IPS-18a (cell line): ENCODE results near the gene STAU1.
"Not testable (repeated sequence)": the region's sequence is repeated elsewhere in the genome, so short reads cannot be mapped to it uniquely, and the experiment has no call there.

Experiments
- H3K27ac ChIP-seq: one replicate; pipeline ENCODE4 v1.5.1; 2013; ENCODE audit warnings: low read length
- H3K27me3 ChIP-seq: one replicate; pipeline ENCODE4 v1.6.1; 2013; ENCODE audit warnings: mild to moderate bottlenecking, low read length; ENCODE audit not compliant: control insufficient read depth, insufficient read depth
- H3K36me3 ChIP-seq: one replicate; pipeline ENCODE4 v1.6.1; 2013; ENCODE audit warnings: low read depth, low read length; ENCODE audit not compliant: control insufficient read depth
- H3K4me1 ChIP-seq: one replicate; pipeline ENCODE4 v1.6.1; 2013; ENCODE audit warnings: low read depth, low read length; ENCODE audit not compliant: control insufficient read depth
- H3K4me3 ChIP-seq: one replicate; pipeline ENCODE4 v1.5.1; 2013; ENCODE audit warnings: low read length
- H3K9ac ChIP-seq: one replicate; pipeline ENCODE4 v1.6.1; 2013; ENCODE audit warnings: mild to moderate bottlenecking, low read length, moderate library complexity
- H3K9me3 ChIP-seq: one replicate; pipeline ENCODE4 v1.6.1; 2013; ENCODE audit warnings: low read depth, low read length; ENCODE audit not compliant: control insufficient read depth

STAU1 gene

GRCh38 chr20:49106328-49106727 lies 81.8 kb downstream of the STAU1 start:
- H3K9me3 ChIP-seq: no peaks in the 10 kb centered on the region
- H3K27ac ChIP-seq: no peak overlapping the region
- no peak overlapping the region for H3K4me3 ChIP-seq
- H3K4me1 ChIP-seq: no peaks in the 10 kb centered on the region
- peaks cover 28% of the 10 kb centered on the region for H3K36me3 ChIP-seq
- H3K9ac ChIP-seq: no peak overlapping the region
- no peaks in the 10 kb centered on the region for H3K27me3 ChIP-seq

GRCh38 chr20:49104979-49105547 lies 83.1 kb downstream of the STAU1 start:
- not testable (repeated sequence) for H3K9ac ChIP-seq, H3K4me1 ChIP-seq, H3K27me3 ChIP-seq, H3K9me3 ChIP-seq, H3K4me3 ChIP-seq, H3K27ac ChIP-seq
- H3K36me3 ChIP-seq: peaks cover 38% of the 10 kb centered on the region

GRCh38 chr20:49104365-49104648 lies 83.8 kb downstream of the STAU1 start:
- Histone ChIP-seq H3K4me3 (no peak overlapping the region), H3K9ac (no peak overlapping the region), H3K27ac (no peak overlapping the region), H3K9me3 (no peaks in the 10 kb centered on the region), H3K36me3 (peaks cover 42% of the 10 kb centered on the region), H3K27me3 (no peaks in the 10 kb centered on the region), H3K4me1 (no peaks in the 10 kb centered on the region)

GRCh38 chr20:49103647-49104364 lies 84.3 kb downstream of the STAU1 start:
- Histone ChIP-seq H3K36me3 (peaks cover 44% of the 10 kb centered on the region), H3K4me1 (no peaks in the 10 kb centered on the region), H3K27ac (no peak overlapping the region), H3K9me3 (no peaks in the 10 kb centered on the region), H3K27me3 (no peaks in the 10 kb centered on the region), H3K9ac (no peak overlapping the region), H3K4me3 (no peak overlapping the region)

GRCh38 chr20:49103019-49103418 lies 85.1 kb downstream of the STAU1 start:
- peaks cover 52% of the 10 kb centered on the region for H3K36me3 ChIP-seq
- H3K4me1 ChIP-seq: no peaks in the 10 kb centered on the region
- H3K9ac ChIP-seq: no peak overlapping the region
- H3K27me3 ChIP-seq: no peaks in the 10 kb centered on the region
- no peak overlapping the region for H3K27ac ChIP-seq
- H3K4me3 ChIP-seq: no peak overlapping the region
- no peaks in the 10 kb centered on the region for H3K9me3 ChIP-seq

- peaks cover 69% of the 10 kb centered on the region for H3K36me3 ChIP-seq
Measured at GRCh38 chr20:49100972-49101371, 87.2 kb downstream of the STAU1 start.

GRCh38 chr20:49100292-49100691 lies 87.8 kb downstream of the STAU1 start:
- H3K27me3 ChIP-seq, H3K4me3 ChIP-seq, H3K27ac ChIP-seq, H3K9ac ChIP-seq, H3K4me1 ChIP-seq, H3K9me3 ChIP-seq: not testable (repeated sequence)
- H3K36me3 ChIP-seq: peaks cover 76% of the 10 kb centered on the region

More at GRCh38 chr20:49100972-49101371, 87.2 kb downstream of the STAU1 start:
- Histone ChIP-seq H3K4me1 (no peaks in the 10 kb centered on the region), H3K4me3 (no peak overlapping the region), H3K27me3 (no peaks in the 10 kb centered on the region), H3K27ac (no peak overlapping the region), H3K9me3 (no peaks in the 10 kb centered on the region), H3K9ac (no peak overlapping the region)

- Histone ChIP-seq H3K27ac (no peak overlapping the region), H3K9ac (no peak overlapping the region), H3K4me3 (no peak overlapping the region), H3K36me3 (peaks cover 87% of the 10 kb centered on the region), H3K27me3 (no peaks in the 10 kb centered on the region), H3K9me3 (no peaks in the 10 kb centered on the region), H3K4me1 (no peaks in the 10 kb centered on the region)
Measured at GRCh38 chr20:49099011-49099410, 89.1 kb downstream of the STAU1 start.

GRCh38 chr20:49098136-49098535 lies 90.0 kb downstream of the STAU1 start:
- no peak overlapping the region for H3K27ac ChIP-seq
- H3K36me3 ChIP-seq: peaks cover 87% of the 10 kb centered on the region
- H3K27me3 ChIP-seq: no peaks in the 10 kb centered on the region
- no peak overlapping the region for H3K4me3 ChIP-seq
- no peaks in the 10 kb centered on the region for H3K4me1 ChIP-seq
- no peak overlapping the region for H3K9ac ChIP-seq
- no peaks in the 10 kb centered on the region for H3K9me3 ChIP-seq

GRCh38 chr20:49097159-49097558 lies 91.0 kb downstream of the STAU1 start:
- Histone ChIP-seq H3K36me3 (peaks cover 87% of the 10 kb centered on the region), H3K9ac (no peak overlapping the region), H3K4me3 (no peak overlapping the region), H3K9me3 (no peaks in the 10 kb centered on the region), H3K27me3 (no peaks in the 10 kb centered on the region), H3K27ac (no peak overlapping the region), H3K4me1 (no peaks in the 10 kb centered on the region)

- Histone ChIP-seq H3K4me3 (no peak overlapping the region), H3K27me3 (no peaks in the 10 kb centered on the region), H3K9me3 (no peaks in the 10 kb centered on the region), H3K4me1 (no peaks in the 10 kb centered on the region), H3K27ac (no peak overlapping the region), H3K36me3 (peaks cover 87% of the 10 kb centered on the region), H3K9ac (no peak overlapping the region)
Measured at GRCh38 chr20:49096203-49096730, 91.9 kb downstream of the STAU1 start.

GRCh38 chr20:49091762-49092161 lies 96.4 kb downstream of the STAU1 start:
- no peak overlapping the region for H3K9ac ChIP-seq
- no peak overlapping the region for H3K27ac ChIP-seq
- peaks cover 99% of the 10 kb centered on the region for H3K36me3 ChIP-seq
- H3K4me1 ChIP-seq: no peaks in the 10 kb centered on the region
- H3K27me3 ChIP-seq: no peaks in the 10 kb centered on the region
- no peaks in the 10 kb centered on the region for H3K9me3 ChIP-seq
- no peak overlapping the region for H3K4me3 ChIP-seq
